Activated T-cell treated with anti-CD3 and anti-CD28 coated beads, Interleukin-2, amount 50 U/mL, for 48 hours (primary cell): ENCODE measurements around the gene TM9SF2.

Source experiments
- DNase-seq, 2 experiments: peaks; one replicate each; pipeline ENCODE4 v3.0.0-alpha.2; 2020

The TM9SF2 gene

DNA sequence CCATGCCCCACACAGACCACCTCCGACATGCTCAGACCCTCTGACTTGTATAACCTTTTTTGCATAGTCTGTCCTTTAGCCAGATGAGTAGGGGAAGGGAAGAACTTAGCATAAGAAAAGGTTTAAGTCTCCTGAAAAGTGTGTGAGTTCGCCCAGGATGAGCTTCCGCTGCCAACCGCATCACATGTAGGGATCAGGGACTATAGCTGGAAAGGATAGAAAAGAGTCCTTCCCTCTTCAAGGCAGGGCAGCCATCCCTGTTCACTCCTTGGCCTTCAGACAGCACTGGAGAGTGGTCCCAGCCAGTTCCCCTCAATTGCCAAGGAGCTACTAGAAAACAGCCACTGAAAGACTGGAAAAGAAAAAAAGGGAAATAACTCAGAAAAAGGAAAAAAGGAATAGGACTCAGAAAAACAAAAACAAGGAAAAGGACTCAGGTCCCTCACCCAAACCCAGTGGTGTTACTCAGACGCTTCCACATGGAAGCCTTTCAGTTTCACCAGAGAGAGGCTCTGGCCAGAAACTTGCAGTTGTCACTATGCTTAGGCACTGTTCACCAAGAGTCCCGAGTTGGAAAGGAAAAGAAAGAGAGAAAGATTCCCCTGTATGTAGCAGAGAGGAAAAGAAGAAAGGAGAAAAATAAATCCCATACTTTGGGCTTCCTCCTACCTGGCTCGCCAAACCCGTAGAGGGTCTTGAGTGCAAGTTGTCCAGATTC is 5.6 kb upstream of the TM9SF2 start:
- no peak for DNase-seq

DNA sequence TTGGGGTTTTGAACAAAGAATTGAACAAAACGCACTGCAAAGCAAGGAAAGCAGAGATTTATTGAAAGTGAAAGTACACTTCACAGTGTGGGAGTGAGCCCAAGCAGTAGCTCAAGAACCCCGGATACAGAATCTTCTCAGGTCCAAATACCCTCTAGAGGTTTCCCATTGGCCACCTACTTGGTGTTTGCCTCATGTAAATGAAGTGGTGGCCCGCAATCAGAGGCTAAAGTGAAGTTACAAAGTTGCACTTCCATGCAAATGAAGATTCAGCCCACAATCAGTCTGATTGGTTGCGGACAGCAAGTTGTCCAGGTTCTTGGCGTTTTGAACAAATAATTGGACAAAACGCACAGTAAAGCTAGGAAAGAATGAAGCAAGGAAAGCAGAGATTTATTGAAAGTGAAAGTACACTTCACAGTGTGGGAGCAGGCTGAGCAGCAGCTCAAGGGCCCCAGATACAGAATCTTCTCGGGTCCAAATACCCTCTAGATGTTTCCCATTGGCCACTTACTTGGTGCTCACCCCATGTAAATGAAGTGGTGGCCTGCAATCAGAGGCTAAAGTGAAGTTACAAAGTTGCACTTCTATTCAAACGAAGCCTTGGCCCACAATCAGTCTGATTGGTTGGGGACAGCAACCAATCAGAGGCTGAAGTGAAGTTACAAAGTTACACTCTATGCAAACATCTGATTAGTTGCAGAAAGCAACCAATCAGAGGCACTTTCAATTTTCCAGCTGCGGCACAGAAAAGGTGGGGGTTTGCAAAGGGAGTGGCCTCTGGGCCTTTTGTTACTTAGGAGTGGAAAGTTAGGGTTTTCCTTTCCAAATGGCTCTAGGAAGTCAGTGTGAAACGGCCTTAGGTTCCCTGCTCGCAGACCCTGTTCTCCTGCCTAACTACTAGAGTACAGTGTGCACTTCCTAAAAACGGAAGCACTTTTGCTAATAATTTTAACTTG is 4.8 kb upstream of the TM9SF2 start:
- DNase-seq, result peak; percentile 66 to 69

DNA sequence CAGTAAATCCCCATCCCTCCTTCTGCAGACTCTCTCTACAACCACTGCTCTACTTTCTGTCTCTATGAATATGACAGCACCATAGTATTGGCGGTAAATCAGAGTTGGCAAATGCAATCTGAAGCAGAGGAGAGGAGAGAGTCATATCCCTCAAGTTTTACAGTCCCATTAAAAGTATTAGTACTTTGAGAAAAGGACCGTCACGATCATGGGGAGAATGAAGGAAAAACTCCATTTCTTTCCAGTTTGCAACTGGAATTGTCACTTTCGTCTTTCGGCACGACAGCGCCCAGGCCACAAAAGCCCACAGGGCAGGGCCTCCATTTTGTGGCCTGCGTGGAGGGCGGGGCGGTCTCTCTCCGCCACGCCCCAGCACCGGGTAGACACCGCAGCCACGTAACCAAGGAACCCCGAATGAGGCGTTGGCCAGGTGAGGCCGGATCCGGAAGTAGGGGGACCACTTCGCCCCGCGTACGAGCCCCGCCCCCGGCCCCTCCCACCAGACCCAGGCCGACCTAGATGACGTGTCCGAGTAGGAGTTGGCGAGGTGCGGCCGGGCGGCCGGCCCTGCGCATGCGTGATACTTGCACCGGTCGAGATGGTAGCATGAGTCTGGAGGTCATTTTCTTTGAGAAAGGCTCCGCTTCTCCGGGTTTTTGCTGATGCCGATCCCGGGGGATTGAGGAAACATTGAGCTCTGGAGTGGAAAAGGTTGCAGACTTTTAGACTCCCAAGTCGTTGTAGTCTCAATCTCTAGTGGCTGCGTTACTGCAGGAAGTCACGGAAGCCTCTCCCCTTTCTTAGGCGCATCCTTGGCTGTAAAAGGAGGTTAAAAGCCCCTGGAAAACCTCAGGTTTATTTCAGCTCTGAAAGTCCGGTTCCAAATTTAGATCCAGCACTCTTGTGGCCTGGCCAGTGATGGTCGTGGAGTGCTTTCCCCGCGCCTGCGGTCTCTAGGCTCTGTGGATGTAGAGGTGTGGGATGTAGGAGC is 2.8 kb upstream of the TM9SF2 start:
- peak; percentile 98 to 99 for DNase-seq

DNA sequence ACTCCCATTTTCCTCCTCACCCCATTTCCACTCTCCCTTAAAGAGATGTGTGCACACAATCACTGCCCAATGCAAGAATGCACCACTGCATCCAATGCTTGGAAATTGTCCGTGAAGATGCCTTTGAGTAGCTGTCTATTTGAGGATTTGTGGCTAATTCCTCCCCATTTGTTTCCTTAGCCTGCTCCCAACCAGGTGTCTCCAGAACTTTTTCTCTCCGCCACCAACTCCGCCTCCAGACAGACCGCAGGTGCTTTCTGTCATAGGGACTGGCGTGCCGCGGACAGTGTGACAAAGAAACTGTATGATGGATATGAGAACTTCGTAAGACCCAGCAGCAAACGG is 461 bp upstream of the TM9SF2 start:
- DNase-seq, result no peak

DNA sequence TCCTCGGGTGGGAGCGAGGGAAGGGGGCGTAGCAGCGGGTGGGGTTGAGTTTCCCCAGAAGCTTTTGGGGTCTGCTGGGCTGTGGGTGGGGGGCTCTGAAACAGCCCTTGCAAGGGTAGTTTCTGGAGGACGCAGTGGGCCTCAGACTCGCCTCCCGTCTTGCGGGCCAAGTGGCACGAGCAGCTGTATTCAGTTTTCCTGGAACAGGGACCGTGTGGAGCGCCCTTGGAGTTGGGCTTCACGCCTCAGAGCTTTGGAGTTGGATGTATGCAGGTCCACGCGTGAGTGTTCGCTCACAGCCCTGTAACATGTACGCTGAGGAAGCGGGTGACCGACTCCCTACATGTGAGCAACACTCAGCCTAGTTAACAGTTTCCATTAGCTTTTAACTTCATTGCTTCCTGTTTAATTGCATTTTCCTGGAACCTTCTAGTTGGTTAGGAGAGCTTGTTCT is 603 bp downstream of the TM9SF2 start:
- DNase-seq, result peak; percentile 33 to 42

DNA sequence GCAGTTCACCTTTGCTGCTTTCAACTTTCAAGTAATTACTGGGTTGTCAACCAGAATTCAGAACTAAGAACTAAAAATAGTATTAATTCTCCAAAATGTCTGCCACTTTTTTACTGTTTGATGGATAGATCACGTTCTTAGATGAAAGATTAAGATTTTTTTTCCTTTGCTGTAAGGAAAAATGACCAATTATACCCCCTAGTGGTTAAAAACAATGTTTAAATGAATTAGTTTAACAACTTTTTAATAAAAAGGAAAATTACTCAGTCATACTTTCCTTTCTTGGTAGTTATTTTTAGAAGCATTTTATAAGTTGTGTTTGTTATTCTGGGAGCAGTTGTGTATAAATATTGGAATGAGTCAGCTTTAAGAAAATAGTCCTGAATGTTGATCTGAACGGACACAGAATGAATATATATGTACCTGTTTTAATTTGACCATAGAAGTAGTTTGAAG is 4.6 kb downstream of the TM9SF2 start:
- DNase-seq, result no peak

DNA sequence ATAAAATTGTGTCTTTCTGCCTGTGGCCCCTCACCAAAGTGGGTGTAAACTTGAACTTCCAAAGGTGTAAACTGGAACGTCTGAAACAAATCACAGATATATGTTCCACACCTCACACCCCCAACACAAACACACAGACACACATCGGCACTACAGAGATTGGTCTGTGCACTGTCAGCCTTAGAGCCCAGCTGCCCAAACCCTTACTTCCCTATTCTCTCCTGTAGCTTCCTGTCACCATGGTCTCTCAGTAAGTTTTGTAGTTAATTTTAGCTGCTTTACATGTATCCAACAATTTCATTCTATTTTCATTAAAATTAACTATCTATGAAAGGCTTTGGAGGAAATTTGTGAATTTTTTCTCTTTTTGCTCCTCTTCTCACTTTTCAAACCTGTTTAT is 5.4 kb downstream of the TM9SF2 start:
- no peak for DNase-seq

DNA sequence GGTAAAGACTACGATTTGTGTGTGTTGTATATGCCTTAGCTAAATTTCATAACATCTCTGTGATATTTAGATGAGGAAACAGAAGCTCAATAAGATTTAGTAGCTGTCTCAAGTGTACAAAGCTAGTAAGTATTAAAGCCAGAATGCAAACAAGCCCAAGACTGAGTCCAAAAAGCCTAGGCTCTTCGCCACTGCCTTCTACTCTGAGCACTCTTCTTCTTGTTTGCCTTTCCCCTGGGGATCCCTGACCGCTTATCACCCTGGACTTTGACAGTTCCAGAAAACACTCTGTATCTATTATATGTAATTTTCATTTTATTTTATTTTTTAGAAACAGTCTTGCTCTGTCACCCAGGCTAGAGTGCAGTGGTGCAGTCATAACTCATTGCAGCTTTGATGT is 5.8 kb downstream of the TM9SF2 start:
- no peak for DNase-seq

DNA sequence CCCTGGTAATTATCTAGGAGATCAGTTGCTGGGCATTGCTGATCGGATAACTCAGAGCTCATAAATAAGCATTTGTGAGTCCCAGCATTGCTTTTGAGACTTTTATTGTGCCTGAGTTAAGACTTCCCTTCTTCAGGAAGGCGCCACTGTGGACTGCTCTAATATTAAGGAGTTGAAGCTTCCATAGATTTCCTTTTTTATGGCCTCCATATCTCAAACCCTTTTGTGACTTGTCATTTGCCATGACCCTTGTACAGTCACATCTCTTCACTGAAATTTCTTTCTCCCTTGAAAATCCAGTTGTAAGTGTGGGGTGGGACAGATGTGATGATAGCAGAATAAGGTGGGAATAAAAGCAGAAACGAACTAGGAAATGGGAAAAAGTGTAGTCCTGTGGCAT is 6.3 kb downstream of the TM9SF2 start:
- DNase-seq, result no peak

DNA sequence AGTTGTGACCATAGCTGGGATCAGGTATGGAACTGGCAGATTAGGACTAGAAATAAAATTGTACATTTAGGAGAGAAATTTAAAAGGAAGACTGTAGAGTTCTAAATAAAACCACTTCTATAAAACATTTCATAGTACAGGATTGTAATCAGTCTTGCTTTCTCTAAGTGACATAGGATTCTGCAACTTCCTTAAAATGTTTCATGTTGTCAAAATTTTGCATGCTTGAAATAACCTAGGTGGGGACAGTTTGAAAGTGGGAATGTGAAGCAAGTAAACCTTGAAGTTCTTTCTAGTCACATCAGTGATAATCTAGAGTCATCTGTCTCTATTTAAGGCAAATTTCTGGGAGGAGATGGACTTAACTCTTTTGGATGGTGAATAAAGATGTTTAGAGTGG is 6.7 kb downstream of the TM9SF2 start:
- DNase-seq, result no peak

DNA sequence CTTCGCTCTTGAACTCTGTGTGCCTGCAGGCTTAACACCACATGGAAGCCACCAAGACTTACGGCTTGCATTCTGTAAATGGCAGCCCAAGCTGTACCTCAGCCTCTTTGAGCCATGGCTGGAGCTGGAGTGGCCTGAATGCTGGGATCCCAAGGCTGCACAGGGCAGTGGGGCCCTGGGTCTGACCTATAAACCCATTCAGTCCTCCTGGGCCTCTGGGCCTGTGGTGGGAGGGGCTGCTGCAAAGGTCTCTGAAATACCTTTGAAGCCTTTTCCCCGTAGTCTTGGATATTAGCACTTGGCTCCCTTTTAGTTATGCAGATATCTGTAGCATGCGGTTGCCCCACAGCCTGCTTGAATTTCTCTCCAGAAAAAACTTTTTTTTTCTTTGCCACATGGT is 8.2 kb downstream of the TM9SF2 start:
- DNase-seq, result no peak

DNA sequence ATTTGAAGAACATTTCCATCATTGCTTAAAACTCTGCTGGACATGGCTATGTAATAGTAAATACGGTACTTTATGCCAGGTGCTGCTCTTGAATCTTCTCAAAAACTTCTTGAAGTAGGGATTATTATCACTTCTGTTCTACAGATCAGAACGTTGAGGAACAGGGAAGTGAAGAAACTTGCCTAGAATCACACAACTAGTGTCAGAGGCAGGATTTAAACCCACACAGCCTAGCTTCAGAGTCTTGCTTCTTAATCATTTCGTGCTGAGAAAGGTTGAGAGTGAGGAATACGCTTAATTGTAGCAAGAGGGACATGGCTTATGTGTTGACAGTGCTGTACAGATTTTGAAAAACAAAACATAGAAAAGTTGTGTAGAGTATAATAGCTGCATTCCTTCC is 13.5 kb downstream of the TM9SF2 start:
- DNase-seq, result no peak

DNA sequence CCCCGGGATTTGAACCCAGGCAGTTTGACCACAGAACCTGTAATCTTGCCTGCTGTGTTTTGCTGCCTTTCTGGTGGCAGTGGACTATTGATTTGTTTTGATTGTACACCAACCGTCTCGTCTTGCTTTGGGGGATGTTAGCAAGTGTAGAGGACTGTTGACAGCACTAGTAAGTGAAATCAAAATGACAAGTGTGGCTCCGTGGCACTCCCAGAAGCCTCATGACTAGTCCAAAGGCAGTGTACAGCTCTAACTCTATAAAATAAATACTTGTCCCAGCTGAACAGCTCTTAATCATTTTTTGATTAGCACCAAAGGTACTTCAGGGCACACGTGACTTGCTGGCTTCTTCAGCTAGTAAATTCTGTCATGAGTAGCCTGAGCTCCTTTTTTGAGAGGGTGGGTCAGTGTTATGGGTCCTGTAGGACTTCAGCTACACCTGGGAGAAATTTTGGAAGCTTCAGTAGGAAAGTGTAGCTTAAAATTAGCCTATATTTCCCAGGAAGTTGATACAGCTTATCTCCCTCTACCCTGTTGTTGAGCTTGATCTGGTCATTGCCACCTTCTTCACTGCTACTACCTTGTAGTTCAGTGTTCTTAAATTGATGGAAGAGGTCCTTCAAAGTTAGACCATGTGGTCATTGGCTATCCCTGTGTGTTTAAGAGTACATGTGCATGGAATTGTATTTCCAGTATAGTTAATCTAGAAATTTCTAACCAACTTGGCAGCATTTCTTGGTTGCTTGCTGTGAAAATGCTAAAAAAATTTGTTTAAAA is 15.1 kb downstream of the TM9SF2 start:
- DNase-seq, result no peak

DNA sequence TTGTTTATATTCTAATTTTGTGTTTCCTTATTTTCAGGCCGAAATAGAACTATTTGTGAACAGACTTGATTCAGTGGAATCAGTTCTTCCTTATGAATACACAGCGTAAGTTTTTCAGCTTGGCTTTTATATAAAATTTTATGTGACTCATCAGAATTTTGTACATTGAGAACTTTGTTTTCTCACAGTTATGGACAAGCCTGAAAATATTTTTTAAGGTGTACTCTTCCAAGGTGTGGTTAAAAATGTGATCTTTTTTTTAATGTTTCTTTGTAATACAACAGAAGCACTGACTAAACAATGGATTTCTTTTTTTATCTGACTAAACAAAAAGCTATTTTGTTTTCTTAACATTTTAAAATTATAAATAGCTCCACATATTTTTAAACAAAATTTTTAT is 16.3 kb downstream of the TM9SF2 start:
- DNase-seq, result no peak

DNA sequence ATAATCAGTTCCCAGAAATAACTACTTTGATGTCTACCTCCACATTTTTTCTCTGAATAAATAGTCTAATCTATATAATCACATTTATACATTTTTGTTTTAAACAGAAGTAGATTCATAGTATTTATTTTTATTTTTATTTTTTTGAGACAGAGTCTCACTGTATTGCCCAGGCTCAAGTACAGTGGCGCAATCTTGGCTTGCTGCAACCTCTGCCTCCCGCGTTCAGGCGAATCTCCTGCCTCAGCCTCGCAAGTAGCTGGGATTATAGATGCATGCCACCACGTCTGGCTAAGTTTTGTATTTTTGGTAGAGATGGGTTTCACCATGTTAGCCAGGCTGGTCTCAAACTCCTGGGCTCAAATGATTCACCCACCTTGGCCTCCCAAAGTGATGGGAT is 16.7 kb downstream of the TM9SF2 start:
- no peak for DNase-seq

DNA sequence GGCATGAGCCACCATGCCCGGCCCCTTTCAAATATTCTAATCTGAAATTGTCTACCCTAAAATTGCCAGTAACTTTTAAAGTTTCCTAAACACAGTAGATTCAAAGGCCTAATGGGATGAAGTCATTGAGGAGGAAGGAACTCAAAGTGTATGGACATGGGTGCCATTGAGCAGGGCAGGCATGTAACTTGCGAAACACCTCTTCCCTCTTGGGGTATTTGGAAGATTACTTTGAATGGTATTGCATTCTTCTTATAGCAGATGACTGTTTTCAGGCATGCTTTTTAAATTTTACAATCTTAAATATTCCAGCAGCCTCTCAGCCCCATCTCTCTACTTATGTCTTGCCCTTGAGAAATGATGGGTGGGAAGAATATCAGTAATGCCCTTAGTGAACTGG is 21.0 kb downstream of the TM9SF2 start:
- no peak for DNase-seq

DNA sequence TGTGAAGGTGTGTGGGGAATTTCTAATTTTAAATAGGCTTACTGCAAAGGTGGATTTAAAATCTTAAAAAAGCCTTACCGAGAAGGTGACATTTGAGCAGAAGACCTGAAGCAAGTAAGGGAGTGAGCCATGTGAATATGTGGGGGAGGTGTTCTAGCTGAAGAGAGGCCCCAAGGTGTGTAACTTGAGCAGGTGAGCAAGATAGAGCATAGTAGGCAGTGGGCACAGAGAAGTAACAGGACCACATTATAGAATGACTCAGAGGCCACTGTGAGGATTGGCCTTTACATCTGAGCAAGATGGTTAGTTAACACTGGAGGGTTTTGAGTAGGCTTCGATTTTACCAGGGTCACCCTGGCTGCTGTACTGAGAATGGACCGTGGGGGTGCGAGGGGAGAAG is 22.6 kb downstream of the TM9SF2 start:
- no peak for DNase-seq

DNA sequence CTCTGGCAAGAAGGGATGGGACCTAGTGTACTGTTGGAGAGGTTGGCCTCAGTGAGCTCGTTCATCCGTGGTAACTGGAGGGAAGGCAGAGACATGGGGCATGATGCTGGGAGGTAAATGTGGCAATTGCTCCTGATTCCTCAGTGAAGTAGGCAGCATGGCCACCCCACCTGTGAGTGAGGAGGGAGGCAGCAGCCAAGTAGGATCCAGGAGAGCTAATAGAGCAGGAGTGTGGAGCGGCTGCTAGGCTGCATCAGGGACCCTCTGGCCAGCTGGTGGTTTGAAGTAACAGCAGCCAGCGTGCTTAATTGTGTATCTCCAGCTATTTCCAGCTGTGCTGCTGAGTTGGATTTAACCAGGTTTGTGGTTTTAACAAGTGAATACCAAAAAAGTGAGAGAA is 24.7 kb downstream of the TM9SF2 start:
- DNase-seq, result no peak

DNA sequence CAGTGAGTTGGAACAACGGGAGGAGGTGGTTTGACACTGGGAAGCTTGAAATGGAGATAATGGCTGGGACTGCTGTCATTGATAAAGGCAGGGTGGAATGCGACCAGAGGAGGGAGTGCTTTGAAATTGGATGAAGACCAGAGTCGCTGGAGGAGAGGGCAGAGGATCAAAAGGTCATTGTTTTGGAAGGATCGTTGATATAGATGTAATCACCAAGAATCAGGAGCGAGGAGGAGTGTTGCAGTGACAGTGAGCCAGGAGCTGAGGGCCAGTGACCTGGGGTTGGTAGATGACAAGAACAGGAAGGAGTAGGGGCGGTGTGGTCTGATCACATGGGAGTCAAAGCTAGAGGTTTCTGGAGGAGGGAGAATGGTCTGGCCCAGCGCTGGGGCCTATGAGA is 25.3 kb downstream of the TM9SF2 start:
- no peak for DNase-seq

DNA sequence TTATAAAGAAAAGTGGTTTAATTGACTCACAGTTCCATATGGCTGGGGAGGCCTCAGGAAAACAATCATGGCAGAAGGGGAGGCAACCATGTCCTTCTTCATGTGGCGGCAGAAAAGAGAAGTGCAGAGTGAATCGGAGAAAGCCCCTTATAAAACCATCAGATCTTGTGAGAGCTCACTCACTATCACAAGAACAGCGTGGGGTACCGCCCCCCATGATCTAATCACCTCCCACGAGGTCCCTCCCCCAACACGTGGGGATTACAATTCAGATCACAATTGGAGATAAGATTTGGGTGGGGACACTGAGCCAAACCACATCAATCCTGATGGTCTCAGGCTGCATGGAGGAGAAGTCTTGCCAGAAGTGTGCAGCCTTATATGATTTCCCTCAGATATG is 26.0 kb downstream of the TM9SF2 start:
- no peak for DNase-seq

DNA sequence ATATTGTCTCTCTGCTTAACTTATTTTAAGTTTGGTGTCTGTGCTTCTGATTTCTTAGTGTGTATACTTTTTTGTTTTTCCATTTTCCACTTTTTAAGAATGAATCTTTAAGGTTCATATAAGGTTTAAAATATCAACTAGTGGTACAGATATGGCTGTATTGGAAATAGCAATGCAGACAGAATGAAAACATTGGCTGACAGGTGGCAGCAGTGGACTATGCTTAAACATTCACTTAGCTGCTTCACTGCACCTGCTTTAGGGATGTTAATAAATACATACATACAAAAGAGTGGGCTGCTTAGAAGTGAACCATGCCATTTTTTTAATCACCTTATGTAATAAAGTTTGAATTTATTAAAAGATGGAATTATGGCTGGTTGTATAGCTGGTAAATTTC is 27.3 kb downstream of the TM9SF2 start:
- no peak for DNase-seq

DNA sequence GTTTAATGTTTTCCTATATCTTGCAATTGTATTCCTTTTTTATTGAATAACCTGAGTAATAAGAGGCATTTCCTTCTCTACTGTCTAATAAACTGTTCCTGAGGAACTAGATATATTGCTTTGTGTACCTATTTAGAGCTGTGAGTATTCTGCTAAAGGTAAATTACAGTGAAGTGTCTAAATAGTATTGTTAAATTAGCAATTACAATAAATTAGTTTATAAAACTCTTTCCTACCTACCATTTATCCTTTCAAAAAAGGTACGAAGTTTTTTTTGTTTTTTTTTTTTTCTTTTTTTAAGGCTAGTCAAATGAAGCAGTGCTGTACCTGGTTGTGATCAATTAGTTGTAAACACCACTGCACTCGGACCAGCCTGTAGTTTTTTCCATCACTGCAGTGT is 34.8 kb downstream of the TM9SF2 start:
- no peak for DNase-seq
